ENCODE results near the gene POMC. TPM values are rescaled to one million over a fixed set of nuclear protein-coding genes. Genes with fewer than 3 reads are reported as not detected.
"Not testable (repeated sequence)": the region's sequence is repeated elsewhere in the genome, so short reads cannot be mapped to it uniquely, and the experiment has no call there.

Gene POMC
- total and polyA plus RNA-seq, 12 donors, result 0.75 to 115 (median 10.0) TPM

GRCh38 chr2:25145803-25146202, 22.6 kb downstream of the POMC start:
- TF ChIP-seq POLR2A (IDR thresholded peaks at IDR 0.05) (no peak), CTCF (IDR thresholded peaks at IDR 0.05) (no peak)
- Histone ChIP-seq H3K27ac (no peak overlapping the region), H3K4me3 (no peak overlapping the region), H3K4me1 (replicated peaks in 1 of 2) (no peaks in the 10 kb centered on the region), H3K36me3 (replicated peaks in 1 of 2) (no peaks in the 10 kb centered on the region), H3K27me3 (no peaks in the 10 kb centered on the region), H3K9me3 (replicated peaks in 1 of 3) (no peaks in the 10 kb centered on the region)
- no peak for DNase-seq
- 73 to 89% (median 83%) methylated on average over 6 of the region's 6 CpGs for WGBS, 4 donors
- intact Hi-C loops (cut with DNase I), result no loop called here

GRCh38 chr2:25141120-25141519, 27.3 kb downstream of the POMC start:
- no peak for DNase-seq
- intact Hi-C loops (cut with DNase I), result no loop called here

GRCh38 chr2:25140535-25140934, 27.8 kb downstream of the POMC start:
- H3K27me3 ChIP-seq; H3K4me1 ChIP-seq (replicated peaks in 1 of 2); H3K9me3 ChIP-seq (replicated peaks in 1 of 3); H3K4me3 ChIP-seq; H3K36me3 ChIP-seq (replicated peaks in 1 of 2); H3K27ac ChIP-seq; DNase-seq; intact Hi-C loops (cut with DNase I): not testable (repeated sequence)
- 89 to 96% (median 93%) methylated on average over 4 of the region's 4 CpGs for WGBS, 4 donors

More at GRCh38 chr2:25141120-25141519, 27.3 kb downstream of the POMC start:
- Histone ChIP-seq H3K4me3 (no peak overlapping the region), H3K4me1 (replicated peaks in 1 of 2) (no peaks in the 10 kb centered on the region), H3K9me3 (replicated peaks in 1 of 3) (no peaks in the 10 kb centered on the region), H3K36me3 (replicated peaks in 1 of 2) (no peaks in the 10 kb centered on the region), H3K27ac (no peak overlapping the region), H3K27me3 (no peaks in the 10 kb centered on the region)
- 78 to 89% (median 83%) methylated on average over 5 to 8 of the region's 8 CpGs for WGBS, 4 donors
- TF ChIP-seq POLR2A (IDR thresholded peaks at IDR 0.05) (no peak), CTCF (IDR thresholded peaks at IDR 0.05) (no peak)

- TF ChIP-seq POLR2A (IDR thresholded peaks at IDR 0.05), result no peak
- no peak for TF ChIP-seq CTCF (IDR thresholded peaks at IDR 0.05)
- intact Hi-C loops (cut with DNase I), result loop anchor here in 1 of 2 donors (10.0 kb wide), 1 partner anchor 728 kb away; no protein-coding TSS in a partner anchor
- no peak overlapping the region for H3K27ac ChIP-seq
- no peak for DNase-seq
- H3K9me3 ChIP-seq (replicated peaks in 1 of 3), result no peaks in the 10 kb centered on the region
- H3K36me3 ChIP-seq (replicated peaks in 1 of 2), result no peaks in the 10 kb centered on the region
- H3K4me1 ChIP-seq (replicated peaks in 1 of 2), result no peaks in the 10 kb centered on the region
- WGBS, 4 donors, result 85 to 99% (median 92%) methylated on average over 12 to 13 of the region's 13 CpGs
- H3K27me3 ChIP-seq, result peaks cover 6% of the 10 kb centered on the region
- H3K4me3 ChIP-seq, result no peak overlapping the region
These were observed 35.7 kb downstream of the POMC start for GRCh38 chr2:25132693-25133092.

GRCh38 chr2:25132299-25132635, 36.1 kb downstream of the POMC start:
- Histone ChIP-seq H3K4me1 (replicated peaks in 1 of 2) (no peaks in the 10 kb centered on the region), H3K27ac (no peak overlapping the region), H3K4me3 (peak overlapping the region in 1 of 4 donors; percentile 45), H3K27me3 (peaks cover 6% of the 10 kb centered on the region), H3K36me3 (replicated peaks in 1 of 2) (no peaks in the 10 kb centered on the region), H3K9me3 (replicated peaks in 1 of 3) (no peaks in the 10 kb centered on the region)
- intact Hi-C loops (cut with DNase I), result loop anchor here in 1 of 2 donors (10.0 kb wide), 1 partner anchor 727 kb away; no protein-coding TSS in a partner anchor
- TF ChIP-seq POLR2A (IDR thresholded peaks at IDR 0.05) (no peak), CTCF (IDR thresholded peaks at IDR 0.05) (no peak)
- DNase-seq, result no peak
- WGBS, 4 donors, result 50 to 71% (median 62%) methylated on average over 6 to 9 of the region's 9 CpGs
